GM12872 (cell line): ENCODE measurements around the gene FTSJ1.

Experiments used
- TF ChIP-seq, protein P1 (sequence below): IDR thresholded peaks from 3 replicates; pipeline ENCODE4 v1.5.1; 2011; ENCODE audit warnings: low read depth, mild to moderate bottlenecking, low read length, moderate library complexity; ENCODE audit not compliant: insufficient read depth

FTSJ1 gene

DNA sequence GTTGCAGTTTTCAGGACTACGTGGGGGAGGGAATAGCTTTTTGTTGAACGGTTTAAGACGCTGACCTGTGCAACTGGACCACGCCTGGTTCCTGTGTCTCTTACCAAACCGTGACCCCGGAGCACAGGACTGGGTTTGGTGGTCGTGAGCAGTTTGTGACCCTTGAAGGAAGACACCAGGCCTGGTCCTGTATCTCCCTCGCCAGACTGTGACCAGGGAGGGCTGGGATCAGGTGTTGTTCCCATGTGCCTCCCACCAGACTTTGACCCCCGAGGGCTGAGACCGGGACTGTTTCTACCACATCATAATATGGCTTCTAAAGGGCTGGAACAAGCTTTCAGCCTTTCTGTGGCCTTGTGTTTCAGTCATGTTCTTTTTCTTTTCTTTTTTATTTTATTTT lies 46.3 kb downstream of the FTSJ1 start:
- TF ChIP-seq, protein P1, sequence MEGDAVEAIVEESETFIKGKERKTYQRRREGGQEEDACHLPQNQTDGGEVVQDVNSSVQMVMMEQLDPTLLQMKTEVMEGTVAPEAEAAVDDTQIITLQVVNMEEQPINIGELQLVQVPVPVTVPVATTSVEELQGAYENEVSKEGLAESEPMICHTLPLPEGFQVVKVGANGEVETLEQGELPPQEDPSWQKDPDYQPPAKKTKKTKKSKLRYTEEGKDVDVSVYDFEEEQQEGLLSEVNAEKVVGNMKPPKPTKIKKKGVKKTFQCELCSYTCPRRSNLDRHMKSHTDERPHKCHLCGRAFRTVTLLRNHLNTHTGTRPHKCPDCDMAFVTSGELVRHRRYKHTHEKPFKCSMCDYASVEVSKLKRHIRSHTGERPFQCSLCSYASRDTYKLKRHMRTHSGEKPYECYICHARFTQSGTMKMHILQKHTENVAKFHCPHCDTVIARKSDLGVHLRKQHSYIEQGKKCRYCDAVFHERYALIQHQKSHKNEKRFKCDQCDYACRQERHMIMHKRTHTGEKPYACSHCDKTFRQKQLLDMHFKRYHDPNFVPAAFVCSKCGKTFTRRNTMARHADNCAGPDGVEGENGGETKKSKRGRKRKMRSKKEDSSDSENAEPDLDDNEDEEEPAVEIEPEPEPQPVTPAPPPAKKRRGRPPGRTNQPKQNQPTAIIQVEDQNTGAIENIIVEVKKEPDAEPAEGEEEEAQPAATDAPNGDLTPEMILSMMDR, result no peak

DNA sequence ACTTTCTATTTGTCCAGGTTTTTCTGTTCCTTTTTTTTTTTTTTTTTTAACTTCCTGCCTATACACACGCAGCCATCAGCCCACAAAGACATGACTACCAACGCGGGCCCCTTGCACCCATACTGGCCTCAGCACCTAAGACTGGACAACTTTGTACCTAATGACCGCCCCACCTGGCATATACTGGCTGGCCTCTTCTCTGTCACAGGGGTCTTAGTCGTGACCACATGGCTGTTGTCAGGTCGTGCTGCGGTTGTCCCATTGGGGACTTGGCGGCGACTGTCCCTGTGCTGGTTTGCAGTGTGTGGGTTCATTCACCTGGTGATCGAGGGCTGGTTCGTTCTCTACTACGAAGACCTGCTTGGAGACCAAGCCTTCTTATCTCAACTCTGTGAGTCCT lies 47.7 kb downstream of the FTSJ1 start:
- TF ChIP-seq, protein P1, result no peak

DNA sequence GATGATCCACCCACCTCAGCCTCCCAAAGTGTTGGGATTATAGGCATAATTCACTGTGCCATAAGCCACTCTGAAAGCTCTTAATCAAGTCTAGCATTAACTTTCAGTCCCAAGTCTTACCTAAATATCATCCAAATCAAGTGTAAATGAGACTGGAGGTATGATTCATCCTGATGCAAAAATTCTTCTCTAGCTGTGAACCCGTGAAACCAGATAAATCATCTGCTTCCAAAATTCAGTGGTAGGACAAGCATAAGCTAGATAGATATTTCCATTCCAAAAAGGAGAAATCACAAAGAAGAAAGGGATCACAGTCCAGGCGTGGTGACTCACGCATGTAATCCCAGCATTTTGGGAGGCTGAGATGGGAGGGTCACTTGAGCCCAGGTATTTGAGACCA lies 54.7 kb downstream of the FTSJ1 start:
- TF ChIP-seq, protein P1, result no peak

DNA sequence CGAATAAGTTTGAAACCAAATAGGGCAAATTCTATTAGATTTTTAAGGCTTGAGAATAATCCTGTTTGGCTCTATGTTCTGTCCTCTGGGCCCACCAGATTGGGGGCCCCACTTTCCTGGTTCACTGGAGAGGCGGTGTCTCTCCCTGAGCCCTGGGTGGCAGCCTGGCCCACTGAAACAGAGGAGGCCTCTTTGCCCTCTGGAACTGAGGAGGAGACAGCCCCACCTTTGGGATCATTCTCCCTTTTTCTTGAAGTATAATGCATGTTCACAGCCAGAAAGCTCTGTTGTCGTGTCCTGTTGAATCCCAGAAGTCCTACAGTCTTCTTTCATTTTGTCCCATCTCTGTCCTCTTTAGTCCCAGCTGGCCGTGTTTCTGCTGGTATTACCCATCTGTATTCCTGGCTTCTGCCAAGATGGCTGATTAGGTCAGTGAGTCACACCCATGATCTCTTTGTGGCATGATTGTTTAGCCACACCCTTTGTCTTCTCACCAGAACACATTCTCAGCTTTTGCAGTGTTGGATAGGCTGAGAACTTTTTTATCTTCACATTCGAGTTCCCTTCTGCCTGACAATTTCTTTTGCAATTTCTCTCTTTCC lies 55.5 kb downstream of the FTSJ1 start:
- TF ChIP-seq, protein P1, result no peak

DNA sequence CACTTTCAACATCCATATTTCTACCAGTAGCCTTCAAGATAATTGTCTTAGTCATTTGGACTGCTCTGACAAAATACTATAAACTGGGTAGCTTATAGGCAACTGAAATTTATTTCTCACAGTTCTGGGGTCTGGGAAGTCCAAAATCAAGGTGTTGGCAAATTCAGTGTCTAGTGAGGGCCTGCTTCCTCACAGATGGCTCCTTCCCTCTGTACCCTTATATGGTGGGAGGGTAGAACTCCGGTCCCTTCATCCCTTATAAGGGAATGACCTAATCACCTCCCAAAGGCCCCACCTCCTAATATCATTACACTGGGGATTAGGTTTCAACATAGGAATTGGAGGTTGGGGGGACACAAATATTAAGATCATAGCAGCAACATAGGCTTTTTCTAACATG lies 56.2 kb downstream of the FTSJ1 start:
- TF ChIP-seq, protein P1, result no peak

DNA sequence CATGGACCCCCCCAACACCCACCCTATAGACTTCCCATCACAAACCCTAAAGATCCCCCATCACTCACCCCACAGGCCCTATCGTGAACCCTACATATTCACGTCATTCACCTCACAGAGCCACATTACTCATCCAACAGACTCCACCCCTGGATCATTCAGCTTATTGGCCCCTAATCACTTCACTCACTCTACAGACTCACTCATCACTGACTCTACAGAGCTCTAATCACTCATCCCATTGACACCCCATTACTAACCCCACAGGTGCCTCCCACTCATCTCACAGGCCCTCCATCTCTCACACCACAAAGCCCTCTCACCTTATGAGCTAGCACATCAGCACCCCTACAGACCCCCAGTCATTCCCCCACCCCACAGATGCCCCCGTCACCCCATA lies 57.2 kb downstream of the FTSJ1 start:
- TF ChIP-seq, protein P1, result no peak
